LNCaP clone FGC (cell line): ENCODE measurements around the gene GSAP.

Experiments used
- DNase-seq: peaks from one replicate; pipeline ENCODE4 v3.0.0-alpha.2; 2011; ENCODE audit warnings: low read depth
- H3K4me3 ChIP-seq: 2 replicates; pipeline ENCODE4 v1.5.1; 2011; ENCODE audit warnings: mild to moderate bottlenecking, low read depth, low read length, control low read depth
- CTCF ChIP-seq: IDR thresholded peaks from 2 replicates; pipeline ENCODE4 v1.5.1; 2012; ENCODE audit warnings: mild to moderate bottlenecking; ENCODE audit not compliant: control insufficient read depth, insufficient read depth; ENCODE audit errors: extremely low read depth

GSAP gene

GRCh38 chr7:77327932-77328628 is 88.1 kb downstream of the GSAP start:
- TF ChIP-seq CTCF: no peak
- H3K4me3 ChIP-seq: no peak overlapping the region
- no peak for DNase-seq

- TF ChIP-seq CTCF: no peak
- DNase-seq: no peak
Observed at GRCh38 chr7:77327067-77327931, 88.8 kb downstream of the GSAP start.

GRCh38 chr7:77326131-77326530 is 90.0 kb downstream of the GSAP start:
- DNase-seq: no peak
- H3K4me3 ChIP-seq: no peak overlapping the region
- no peak for TF ChIP-seq CTCF

More at GRCh38 chr7:77327067-77327931, 88.8 kb downstream of the GSAP start:
- H3K4me3 ChIP-seq: no peak overlapping the region

- H3K4me3 ChIP-seq: no peak overlapping the region
- no peak for DNase-seq
- TF ChIP-seq CTCF: no peak
Observed at GRCh38 chr7:77321300-77321699, 94.8 kb downstream of the GSAP start.

GRCh38 chr7:77320714-77321113 is 95.4 kb downstream of the GSAP start:
- no peak for DNase-seq
- no peak for TF ChIP-seq CTCF
- H3K4me3 ChIP-seq: no peak overlapping the region

GRCh38 chr7:77320137-77320536 is 96.0 kb downstream of the GSAP start:
- no peak for DNase-seq
- no peak overlapping the region for H3K4me3 ChIP-seq
- no peak for TF ChIP-seq CTCF
